OCI-LY1 (cell line): ENCODE results near the gene PRICKLE4.

Experiments
- H2AFZ ChIP-seq: fragments of 200-600 bp; sonication (generic), shearing (Covaris generic); 2 replicates; pipeline ENCODE4 v1.6.0; 2014; ENCODE audit warnings: antibody characterized with exemption, mild to moderate bottlenecking, low read length
- H3F3A ChIP-seq: fragments of 200-600 bp; sonication (generic), shearing (Covaris generic); 2 replicates; pipeline ENCODE4 v1.6.0; 2014; ENCODE audit warnings: mild to moderate bottlenecking, antibody characterized with exemption, low read length, moderate library complexity; ENCODE audit not compliant: insufficient read depth
- H3K27ac ChIP-seq: fragments of 200-600 bp; sonication (generic); 2 replicates; pipeline ENCODE4 v1.5.1; 2014; ENCODE audit warnings: low read length, mixed run types, mild to moderate bottlenecking, low read depth; ENCODE audit not compliant: poor library complexity, severe bottlenecking
- H3K27me3 ChIP-seq: fragments of 200-600 bp; sonication (generic); 2 replicates; pipeline ENCODE4 v1.6.0; 2014; ENCODE audit warnings: antibody characterized with exemption, mild to moderate bottlenecking, low read length, moderate library complexity; ENCODE audit not compliant: insufficient read depth
- H3K36me3 ChIP-seq: fragments of 200-600 bp; sonication (generic); 2 replicates; pipeline ENCODE4 v1.6.1; 2014; ENCODE audit warnings: mild to moderate bottlenecking, antibody characterized with exemption, low read length, moderate library complexity, mixed read lengths; ENCODE audit not compliant: insufficient read depth
- H3K4me1 ChIP-seq: fragments of 200-600 bp; sonication (generic); 2 replicates; pipeline ENCODE4 v1.5.1; 2014; ENCODE audit warnings: mild to moderate bottlenecking, low read length, moderate library complexity; ENCODE audit not compliant: insufficient read depth, severe bottlenecking
- H3K4me2 ChIP-seq: fragments of 200-600 bp; sonication (generic), shearing (Covaris generic); 2 replicates; pipeline ENCODE4 v1.6.1; 2014; ENCODE audit warnings: low read length
- H3K4me3 ChIP-seq: fragments of 200-600 bp; sonication (generic); 2 replicates; pipeline ENCODE4 v1.5.1; 2014; ENCODE audit warnings: low read length, low read depth, mild to moderate bottlenecking, mixed read lengths; ENCODE audit not compliant: poor library complexity, severe bottlenecking
- H3K79me2 ChIP-seq: fragments of 200-600 bp; shearing (Covaris generic); 2 replicates; pipeline ENCODE4 v1.6.1; 2016; ENCODE audit warnings: mixed run types, low read length, mixed read lengths; ENCODE audit not compliant: insufficient read depth
- H3K9ac ChIP-seq: fragments of 200-600 bp; sonication (generic), shearing (Covaris generic); 2 replicates; pipeline ENCODE4 v1.6.1; 2014; ENCODE audit warnings: mild to moderate bottlenecking, low read length, mixed read lengths
- H3K9me2 ChIP-seq: fragments of 200-600 bp; sonication (generic), shearing (Covaris generic); 2 replicates; pipeline ENCODE4 v1.6.1; 2014; ENCODE audit warnings: low read depth, mild to moderate bottlenecking, low read length, mixed read lengths
- H3K9me3 ChIP-seq: fragments of 200-600 bp; shearing (Covaris generic); 2 replicates; pipeline ENCODE4 v1.6.1; 2014; ENCODE audit warnings: low read length, mixed read lengths
- H4K20me1 ChIP-seq: fragments of 200-600 bp; sonication (generic), shearing (Covaris generic); 2 replicates; pipeline ENCODE4 v1.6.0; 2016; ENCODE audit warnings: mild to moderate bottlenecking, low read length; ENCODE audit not compliant: insufficient read depth
- EZH2 ChIP-seq: fragments of 200-600 bp; sonication (generic), shearing (Covaris generic); IDR thresholded peaks from 2 replicates; pipeline ENCODE4 v1.8.0; 2017; ENCODE audit warnings: borderline replicate concordance, mixed run types, mild to moderate bottlenecking, antibody characterized with exemption, low read length, moderate library complexity, mixed read lengths
- TF ChIP-seq, protein P1 (sequence below): fragments of 200-600 bp; sonication (generic), shearing (Covaris generic); IDR thresholded peaks from 2 replicates; pipeline ENCODE4 v1.5.1; 2017; ENCODE audit warnings: mild to moderate bottlenecking, antibody characterized with exemption, low read length, moderate library complexity, mixed read lengths

The PRICKLE4 gene

DNA sequence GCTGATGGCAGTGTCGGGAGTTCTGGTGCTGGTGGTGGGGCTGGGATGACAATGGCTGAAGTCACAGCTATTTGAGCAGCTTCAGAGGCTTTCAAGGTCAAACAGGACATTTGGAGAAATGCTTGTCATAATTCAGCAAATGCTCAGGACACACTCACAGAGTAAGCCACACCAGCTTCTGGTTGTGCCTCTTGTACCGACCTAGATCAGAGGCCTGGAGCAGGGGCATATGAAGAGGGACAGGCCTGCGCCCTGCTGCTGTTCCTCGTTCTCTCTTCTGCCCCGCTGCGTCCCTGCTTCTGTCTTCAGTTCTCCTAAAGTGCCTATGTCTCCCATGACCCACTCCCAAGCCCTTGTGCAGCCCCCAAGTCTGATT, 32.5 kb upstream of the PRICKLE4 start:
- no peaks in the 10 kb centered on the region for H3K9me3 ChIP-seq
- TF ChIP-seq, protein P1, sequence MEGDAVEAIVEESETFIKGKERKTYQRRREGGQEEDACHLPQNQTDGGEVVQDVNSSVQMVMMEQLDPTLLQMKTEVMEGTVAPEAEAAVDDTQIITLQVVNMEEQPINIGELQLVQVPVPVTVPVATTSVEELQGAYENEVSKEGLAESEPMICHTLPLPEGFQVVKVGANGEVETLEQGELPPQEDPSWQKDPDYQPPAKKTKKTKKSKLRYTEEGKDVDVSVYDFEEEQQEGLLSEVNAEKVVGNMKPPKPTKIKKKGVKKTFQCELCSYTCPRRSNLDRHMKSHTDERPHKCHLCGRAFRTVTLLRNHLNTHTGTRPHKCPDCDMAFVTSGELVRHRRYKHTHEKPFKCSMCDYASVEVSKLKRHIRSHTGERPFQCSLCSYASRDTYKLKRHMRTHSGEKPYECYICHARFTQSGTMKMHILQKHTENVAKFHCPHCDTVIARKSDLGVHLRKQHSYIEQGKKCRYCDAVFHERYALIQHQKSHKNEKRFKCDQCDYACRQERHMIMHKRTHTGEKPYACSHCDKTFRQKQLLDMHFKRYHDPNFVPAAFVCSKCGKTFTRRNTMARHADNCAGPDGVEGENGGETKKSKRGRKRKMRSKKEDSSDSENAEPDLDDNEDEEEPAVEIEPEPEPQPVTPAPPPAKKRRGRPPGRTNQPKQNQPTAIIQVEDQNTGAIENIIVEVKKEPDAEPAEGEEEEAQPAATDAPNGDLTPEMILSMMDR = no peak
- no peak for TF ChIP-seq EZH2
- no peak overlapping the region for H2AFZ ChIP-seq
- no peak overlapping the region for H3K4me3 ChIP-seq
- no peaks in the 10 kb centered on the region for H3K79me2 ChIP-seq
- no peak overlapping the region for H3K4me2 ChIP-seq
- H3F3A ChIP-seq = no peaks in the 10 kb centered on the region
- no peak overlapping the region for H3K27ac ChIP-seq
- H3K36me3 ChIP-seq = no peaks in the 10 kb centered on the region
- H3K9ac ChIP-seq = no peak overlapping the region
- no peaks in the 10 kb centered on the region for H3K4me1 ChIP-seq
- no peaks in the 10 kb centered on the region for H4K20me1 ChIP-seq
- H3K27me3 ChIP-seq = no peaks in the 10 kb centered on the region
- H3K9me2 ChIP-seq = no peaks in the 10 kb centered on the region

DNA sequence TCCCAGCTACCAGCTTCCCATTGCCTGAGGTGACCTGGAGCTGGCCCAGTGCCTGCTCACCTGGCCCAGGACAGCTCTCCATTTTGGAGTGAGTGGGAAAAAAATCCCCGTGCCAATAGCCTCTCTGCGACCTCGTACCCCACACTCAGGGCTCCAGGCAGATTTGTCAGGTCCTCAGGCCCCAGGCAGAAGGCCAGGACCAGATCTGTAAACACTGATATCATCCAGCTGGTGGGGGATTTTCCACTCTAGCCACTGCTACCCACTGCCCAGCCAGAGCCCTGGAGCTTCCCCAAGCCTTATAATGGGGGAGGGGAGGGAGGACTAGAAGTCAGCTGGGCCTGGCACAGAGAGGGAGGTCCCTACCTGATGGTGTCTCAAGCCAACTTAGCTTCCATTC, 32.0 kb upstream of the PRICKLE4 start:
- no peak overlapping the region for H3K27ac ChIP-seq
- no peak overlapping the region for H3K4me2 ChIP-seq
- no peak for TF ChIP-seq EZH2
- TF ChIP-seq, protein P1 = no peak
- no peaks in the 10 kb centered on the region for H3K79me2 ChIP-seq
- no peak overlapping the region for H3K9ac ChIP-seq
- H3K4me1 ChIP-seq = no peaks in the 10 kb centered on the region
- H3K27me3 ChIP-seq = no peaks in the 10 kb centered on the region
- H2AFZ ChIP-seq = no peak overlapping the region
- no peaks in the 10 kb centered on the region for H4K20me1 ChIP-seq
- no peaks in the 10 kb centered on the region for H3K36me3 ChIP-seq
- H3K9me3 ChIP-seq = no peaks in the 10 kb centered on the region
- H3F3A ChIP-seq = no peaks in the 10 kb centered on the region
- no peak overlapping the region for H3K4me3 ChIP-seq
- H3K9me2 ChIP-seq = no peaks in the 10 kb centered on the region

DNA sequence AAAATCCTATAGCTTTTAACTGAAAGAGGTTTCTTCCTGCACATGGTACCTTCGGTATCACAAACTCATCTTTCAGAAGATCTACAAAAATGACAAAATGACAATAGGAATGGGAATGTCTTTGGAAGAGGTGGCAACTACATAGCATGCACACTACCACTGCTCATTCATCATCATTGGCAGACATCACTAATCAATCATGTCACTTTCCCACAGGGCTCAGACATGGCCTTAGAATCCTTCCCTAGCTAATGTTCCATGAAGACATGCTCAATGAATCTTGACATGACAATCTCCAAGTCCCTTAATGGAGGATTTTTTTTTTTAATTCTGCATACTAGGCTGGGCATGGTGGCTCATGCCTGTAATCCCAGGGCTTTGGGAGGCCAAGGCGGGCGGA, 30.2 kb upstream of the PRICKLE4 start:
- Histone ChIP-seq H2AFZ (no peak overlapping the region), H3K9ac (no peak overlapping the region), H3K4me1 (no peaks in the 10 kb centered on the region), H3K4me2 (no peak overlapping the region), H3K27ac (no peak overlapping the region), H3F3A (no peaks in the 10 kb centered on the region), H3K27me3 (no peaks in the 10 kb centered on the region), H4K20me1 (no peaks in the 10 kb centered on the region), H3K9me3 (no peaks in the 10 kb centered on the region), H3K9me2 (no peaks in the 10 kb centered on the region), H3K36me3 (no peaks in the 10 kb centered on the region), H3K4me3 (no peak overlapping the region), H3K79me2 (no peaks in the 10 kb centered on the region)
- no peak for TF ChIP-seq EZH2
- TF ChIP-seq, protein P1 = no peak
